ENCODE data around the gene TTYH2. TPM values are rescaled to one million over a fixed set of nuclear protein-coding genes. Genes with fewer than 3 reads are reported as not detected.

Gene TTYH2
- total RNA-seq, 1 donor from 2014 or later: 2.1 TPM

- no peaks in the 10 kb centered on the region for H3K36me3 Mint-ChIP-seq (ENCODE audit: low read depth)
- H3K27me3 Mint-ChIP-seq (ENCODE audit: low read depth): peaks cover 5% of the 10 kb centered on the region
- H3K9me3 Mint-ChIP-seq (ENCODE audit: low read depth): peaks cover 4% of the 10 kb centered on the region
- H3K27ac Mint-ChIP-seq (ENCODE audit: unreplicated experiment): no peak overlapping the region
- H3K4me1 Mint-ChIP-seq (ENCODE audit: low read depth): peaks cover 10% of the 10 kb centered on the region
- no peak for TF ChIP-seq CTCF (IDR thresholded peaks at IDR 0.05)
- DNase-seq (ENCODE audit: low spot score): no peak
- no peak overlapping the region for H3K4me3 Mint-ChIP-seq (ENCODE audit: unreplicated experiment)
Measured at GRCh38 chr17:74298778-74299177, 85.4 kb downstream of the TTYH2 start.

GRCh38 chr17:74299226-74300009, 86.0 kb downstream of the TTYH2 start:
- Mint-ChIP-seq H3K9me3 (ENCODE audit: low read depth) (peaks cover 4% of the 10 kb centered on the region), H3K4me1 (ENCODE audit: low read depth) (peaks cover 10% of the 10 kb centered on the region), H3K27me3 (ENCODE audit: low read depth) (peaks cover 5% of the 10 kb centered on the region), H3K4me3 (ENCODE audit: unreplicated experiment) (no peak overlapping the region), H3K27ac (ENCODE audit: unreplicated experiment) (no peak overlapping the region), H3K36me3 (ENCODE audit: low read depth) (no peaks in the 10 kb centered on the region)
- no peak for TF ChIP-seq CTCF (IDR thresholded peaks at IDR 0.05)
- DNase-seq (ENCODE audit: low spot score): no peak

GRCh38 chr17:74303305-74303704, 89.9 kb downstream of the TTYH2 start:
- Mint-ChIP-seq H3K9me3 (ENCODE audit: low read depth) (peaks cover 3% of the 10 kb centered on the region), H3K36me3 (ENCODE audit: low read depth) (no peaks in the 10 kb centered on the region), H3K4me1 (ENCODE audit: low read depth) (no peaks in the 10 kb centered on the region), H3K27ac (ENCODE audit: unreplicated experiment) (no peak overlapping the region), H3K27me3 (ENCODE audit: low read depth) (peaks cover 7% of the 10 kb centered on the region), H3K4me3 (ENCODE audit: unreplicated experiment) (no peak overlapping the region)
- DNase-seq (ENCODE audit: low spot score): no peak
- TF ChIP-seq CTCF (IDR thresholded peaks at IDR 0.05): no peak

GRCh38 chr17:74304184-74304583, 90.8 kb downstream of the TTYH2 start:
- Mint-ChIP-seq H3K4me1 (ENCODE audit: low read depth) (no peaks in the 10 kb centered on the region), H3K27me3 (ENCODE audit: low read depth) (peaks cover 6% of the 10 kb centered on the region), H3K4me3 (ENCODE audit: unreplicated experiment) (no peak overlapping the region), H3K36me3 (ENCODE audit: low read depth) (no peaks in the 10 kb centered on the region), H3K9me3 (ENCODE audit: low read depth) (peaks cover 3% of the 10 kb centered on the region), H3K27ac (ENCODE audit: unreplicated experiment) (no peak overlapping the region)
- TF ChIP-seq CTCF (IDR thresholded peaks at IDR 0.05): no peak
- DNase-seq (ENCODE audit: low spot score): no peak

GRCh38 chr17:74305865-74306654, 92.7 kb downstream of the TTYH2 start:
- DNase-seq (ENCODE audit: low spot score): no peak
- no peaks in the 10 kb centered on the region for H3K36me3 Mint-ChIP-seq (ENCODE audit: low read depth)

More at GRCh38 chr17:74305865-74306654, 92.7 kb downstream of the TTYH2 start:
- peak; percentile 29 for TF ChIP-seq CTCF (IDR thresholded peaks at IDR 0.05)
- no peak overlapping the region for H3K4me3 Mint-ChIP-seq (ENCODE audit: unreplicated experiment)
- peaks cover 4% of the 10 kb centered on the region for H3K27me3 Mint-ChIP-seq (ENCODE audit: low read depth)
- no peak overlapping the region for H3K27ac Mint-ChIP-seq (ENCODE audit: unreplicated experiment)
- H3K4me1 Mint-ChIP-seq (ENCODE audit: low read depth): no peaks in the 10 kb centered on the region
- H3K9me3 Mint-ChIP-seq (ENCODE audit: low read depth): peaks cover 3% of the 10 kb centered on the region
